Astrocyte (in vitro differentiated cells and primary cell): Measurements from ENCODE around the gene RCAN3.

ENCODE experiments used
- EZH2 ChIP-seq: IDR thresholded peaks from 2 replicates; pipeline ENCODE4 v1.6.1; 2012; ENCODE audit warnings: mild to moderate bottlenecking, low read length, inconsistent platforms; ENCODE audit not compliant: insufficient read depth
- TF ChIP-seq, protein P1 (sequence below): IDR thresholded peaks from 2 replicates; pipeline ENCODE4 v1.5.1; 2011; ENCODE audit warnings: low read depth, mild to moderate bottlenecking, inconsistent platforms, low read length, moderate library complexity; ENCODE audit not compliant: insufficient read depth

DNA sequence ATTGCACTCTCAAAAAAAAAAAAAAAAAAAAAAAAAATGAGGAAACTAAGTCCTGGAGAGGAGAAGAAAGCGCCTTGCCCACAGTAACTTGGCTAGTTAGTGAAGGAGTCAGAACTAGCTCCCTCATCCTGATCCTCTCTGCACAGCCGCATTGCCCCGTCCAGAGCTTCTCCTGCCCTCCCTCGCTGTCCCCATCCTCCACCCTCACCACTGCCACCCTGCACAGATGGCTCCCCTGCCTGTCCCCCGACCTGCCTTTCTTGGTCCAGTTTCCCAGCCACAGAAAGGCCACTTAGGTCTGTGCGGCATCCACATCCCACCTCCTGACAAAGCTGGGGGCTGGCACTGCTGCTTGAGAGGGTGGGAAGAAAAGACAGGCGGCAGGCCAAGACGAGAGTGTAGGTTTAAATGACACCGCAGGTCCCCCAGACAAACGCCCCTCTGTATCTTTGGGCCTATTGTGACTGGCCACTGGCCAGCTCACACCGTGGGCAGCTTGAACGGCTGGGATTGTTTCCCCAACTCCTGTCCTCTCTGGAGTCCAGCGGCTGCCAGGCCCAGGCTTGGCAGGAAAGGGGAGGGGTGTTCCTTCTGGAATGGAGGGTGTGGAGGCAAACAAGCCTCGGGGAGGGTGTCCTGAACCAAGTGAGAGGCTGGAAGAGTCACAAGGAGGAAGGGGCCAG is 73.4 kb downstream of the RCAN3 start:
- TF ChIP-seq, protein P1, sequence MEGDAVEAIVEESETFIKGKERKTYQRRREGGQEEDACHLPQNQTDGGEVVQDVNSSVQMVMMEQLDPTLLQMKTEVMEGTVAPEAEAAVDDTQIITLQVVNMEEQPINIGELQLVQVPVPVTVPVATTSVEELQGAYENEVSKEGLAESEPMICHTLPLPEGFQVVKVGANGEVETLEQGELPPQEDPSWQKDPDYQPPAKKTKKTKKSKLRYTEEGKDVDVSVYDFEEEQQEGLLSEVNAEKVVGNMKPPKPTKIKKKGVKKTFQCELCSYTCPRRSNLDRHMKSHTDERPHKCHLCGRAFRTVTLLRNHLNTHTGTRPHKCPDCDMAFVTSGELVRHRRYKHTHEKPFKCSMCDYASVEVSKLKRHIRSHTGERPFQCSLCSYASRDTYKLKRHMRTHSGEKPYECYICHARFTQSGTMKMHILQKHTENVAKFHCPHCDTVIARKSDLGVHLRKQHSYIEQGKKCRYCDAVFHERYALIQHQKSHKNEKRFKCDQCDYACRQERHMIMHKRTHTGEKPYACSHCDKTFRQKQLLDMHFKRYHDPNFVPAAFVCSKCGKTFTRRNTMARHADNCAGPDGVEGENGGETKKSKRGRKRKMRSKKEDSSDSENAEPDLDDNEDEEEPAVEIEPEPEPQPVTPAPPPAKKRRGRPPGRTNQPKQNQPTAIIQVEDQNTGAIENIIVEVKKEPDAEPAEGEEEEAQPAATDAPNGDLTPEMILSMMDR: no peak
- no peak for TF ChIP-seq EZH2
